KG1 (cell line): Measurements from ENCODE around the gene ANKRD29.
"Not testable (repeated sequence)": the region's sequence is repeated elsewhere in the genome, so short reads cannot be mapped to it uniquely, and the experiment has no call there.

Experiments
- DNase-seq: peaks from one replicate; lab custom pipeline; 2025; lab: John Stamatoyannopoulos, UW

Gene ANKRD29

DNA sequence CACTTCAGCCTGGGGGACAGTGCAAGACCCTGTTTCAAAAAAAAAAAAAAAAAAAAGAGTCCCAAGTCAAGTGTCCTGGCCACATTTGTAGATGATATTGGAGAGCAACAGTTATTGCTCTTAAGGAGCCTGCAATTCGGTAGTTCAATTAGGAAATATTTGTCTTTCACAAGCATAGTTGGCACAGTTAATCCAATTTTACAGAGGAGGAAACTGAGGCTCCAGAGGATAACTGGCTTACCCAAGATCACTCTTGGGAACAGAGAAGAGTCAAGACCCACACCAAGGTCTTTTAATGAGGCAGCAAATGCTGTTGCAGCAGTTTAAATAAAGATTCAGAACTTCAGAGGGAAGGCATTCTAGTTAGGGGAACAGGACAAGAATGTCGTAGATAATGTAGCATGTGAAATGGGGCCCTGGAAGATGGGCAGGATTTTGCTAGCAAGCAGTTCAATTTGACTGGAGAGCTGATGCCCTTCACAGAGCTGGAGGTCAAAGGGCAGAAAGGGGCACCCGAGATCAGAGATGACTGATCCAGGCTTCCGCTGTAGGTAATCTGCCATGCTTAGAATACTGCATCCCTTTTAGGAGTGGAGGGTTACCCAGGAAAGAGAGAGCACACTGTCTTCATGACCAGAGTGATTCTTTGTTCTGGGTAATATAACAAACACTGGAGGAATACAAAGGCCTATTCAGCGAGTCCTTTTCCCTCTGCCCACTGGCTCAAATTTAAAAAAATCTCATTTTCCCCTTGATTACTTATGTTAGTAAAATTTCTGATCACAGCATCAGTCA lies 79.4 kb downstream of the ANKRD29 start:
- no peak for DNase-seq

DNA sequence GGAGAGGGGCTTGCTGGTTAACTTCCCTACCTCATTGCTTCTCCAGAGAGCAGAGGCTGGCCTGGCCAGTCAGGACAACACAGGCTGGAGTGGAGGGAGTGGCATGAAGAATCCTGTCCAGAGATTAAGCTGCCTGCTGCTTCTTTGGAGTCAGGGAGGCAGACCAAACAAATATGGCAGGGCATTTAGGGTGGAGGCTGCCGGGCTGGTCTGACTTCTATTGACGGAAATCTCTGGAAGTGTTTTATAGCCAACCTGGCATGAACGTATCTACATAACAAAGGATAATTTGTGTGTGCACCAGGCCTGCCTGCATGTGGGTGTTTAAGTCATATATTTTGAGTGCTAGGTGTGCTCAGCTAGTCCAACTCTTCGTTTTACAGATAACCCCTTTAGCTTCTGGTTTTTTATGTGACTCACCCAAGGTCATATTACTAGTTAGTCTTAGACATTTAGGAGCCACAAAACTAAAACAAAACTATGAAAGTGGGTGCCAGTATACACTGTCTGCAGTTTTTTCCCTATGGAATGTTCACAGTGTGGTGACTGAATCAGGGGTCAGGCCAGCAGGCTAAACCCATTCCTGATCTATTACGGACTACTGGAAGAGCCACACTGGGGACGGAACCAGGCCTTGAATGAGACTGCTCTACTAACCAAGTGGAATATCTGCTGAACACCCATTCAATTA lies 81.9 kb downstream of the ANKRD29 start:
- no peak for DNase-seq

DNA sequence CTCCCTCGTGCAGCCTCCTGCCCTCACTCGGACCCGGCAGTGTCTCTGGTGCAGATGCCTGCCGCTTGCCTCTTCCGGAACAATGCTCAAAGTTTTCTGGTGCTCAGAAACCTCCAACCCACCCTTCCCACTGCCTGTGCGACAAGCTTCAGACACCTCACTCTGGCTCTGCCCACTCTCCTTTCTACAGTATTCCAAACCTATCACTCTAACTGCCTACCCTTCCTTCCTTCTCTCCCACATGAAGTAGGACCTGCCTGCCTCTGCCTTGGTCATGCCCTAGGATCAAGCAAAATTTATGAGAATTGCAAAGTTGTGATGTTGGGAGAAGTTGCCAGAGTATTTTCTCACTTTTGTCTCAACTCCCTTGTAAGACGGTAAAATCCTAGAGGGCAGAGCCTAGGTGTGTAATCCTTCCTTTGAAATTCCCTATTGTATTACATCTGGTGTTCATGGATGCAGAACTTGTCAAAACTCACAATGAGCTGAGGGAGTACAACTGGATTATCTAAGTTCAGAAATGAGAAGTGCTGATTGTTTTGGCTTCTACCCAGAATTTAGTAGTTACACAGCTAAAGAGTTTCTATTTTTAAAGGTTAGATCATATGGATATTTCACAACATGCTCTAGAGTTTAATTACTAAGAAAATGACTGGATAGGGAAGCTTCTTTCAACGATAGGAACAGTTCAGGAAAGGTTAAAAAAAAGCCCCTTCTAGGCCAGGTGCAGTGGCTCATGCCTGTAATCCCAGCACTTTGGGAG lies 83.6 kb downstream of the ANKRD29 start:
- DNase-seq, result no peak

DNA sequence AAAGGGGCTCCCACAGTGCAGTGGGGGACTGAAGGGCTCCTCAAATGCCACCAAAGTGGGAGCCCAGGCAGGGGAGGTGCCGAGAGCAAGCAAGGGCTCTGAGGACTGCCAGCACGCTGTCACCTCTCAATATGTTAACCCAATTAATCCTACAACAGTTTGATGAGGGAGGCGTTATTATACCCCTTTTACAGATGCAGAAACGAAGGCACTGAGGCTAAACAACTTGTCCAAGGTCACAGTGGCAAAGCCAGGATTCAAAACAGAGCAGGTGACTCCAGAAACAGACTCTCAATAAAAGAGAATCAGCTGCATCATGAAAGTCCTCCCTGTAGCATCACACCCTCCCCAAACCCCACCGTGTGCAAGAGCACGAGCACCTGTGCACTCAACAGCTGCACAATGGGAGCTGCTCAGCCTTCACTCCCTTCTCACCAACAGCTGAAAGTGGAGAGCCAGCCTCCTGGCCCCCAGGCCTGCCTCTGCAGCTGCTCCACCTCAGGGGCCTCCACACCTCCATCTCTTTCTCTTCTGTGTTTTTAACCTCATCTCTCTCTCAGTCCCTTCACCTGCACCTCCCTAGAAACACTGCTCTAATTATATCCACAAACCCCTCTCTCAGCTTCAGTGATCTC lies 84.5 kb downstream of the ANKRD29 start:
- DNase-seq, result no peak

DNA sequence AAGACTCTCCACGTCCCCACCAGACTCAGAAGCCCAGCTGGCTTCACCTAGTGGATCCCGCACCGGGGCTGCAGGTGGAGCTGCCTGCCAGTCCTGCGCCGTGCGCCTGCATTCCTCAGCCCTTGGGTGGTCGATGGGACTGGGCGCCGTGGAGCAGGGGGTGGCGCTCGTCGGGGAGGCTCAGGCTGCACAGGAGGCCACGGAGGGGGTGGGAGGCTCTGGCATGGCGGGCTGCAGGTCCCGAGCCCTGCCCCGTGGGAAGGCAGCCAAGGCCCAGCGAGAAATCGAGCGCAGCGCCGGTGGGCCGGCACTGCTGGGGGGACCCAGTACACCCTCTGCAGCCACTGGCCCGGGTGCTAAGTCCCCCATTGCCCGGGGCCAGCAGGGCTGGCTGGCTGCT lies 85.2 kb downstream of the ANKRD29 start:
- DNase-seq, result not testable (repeated sequence)

DNA sequence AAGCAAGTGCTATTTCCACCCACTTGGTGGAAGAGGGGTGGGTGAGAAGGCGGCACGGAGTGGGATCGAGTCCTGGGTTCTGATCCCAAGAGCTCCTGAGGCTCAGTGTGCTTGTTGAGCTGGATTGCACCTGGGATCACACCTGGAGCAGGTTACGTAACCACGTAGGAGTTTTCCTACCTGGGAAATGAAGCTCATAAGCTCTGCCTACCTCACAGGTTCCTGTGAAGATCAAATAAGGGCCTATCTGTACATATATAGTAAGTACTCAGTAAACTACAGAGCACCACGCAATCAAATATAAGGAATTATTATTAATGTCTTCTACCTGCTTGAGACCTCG lies 87.4 kb downstream of the ANKRD29 start:
- DNase-seq, result no peak

DNA sequence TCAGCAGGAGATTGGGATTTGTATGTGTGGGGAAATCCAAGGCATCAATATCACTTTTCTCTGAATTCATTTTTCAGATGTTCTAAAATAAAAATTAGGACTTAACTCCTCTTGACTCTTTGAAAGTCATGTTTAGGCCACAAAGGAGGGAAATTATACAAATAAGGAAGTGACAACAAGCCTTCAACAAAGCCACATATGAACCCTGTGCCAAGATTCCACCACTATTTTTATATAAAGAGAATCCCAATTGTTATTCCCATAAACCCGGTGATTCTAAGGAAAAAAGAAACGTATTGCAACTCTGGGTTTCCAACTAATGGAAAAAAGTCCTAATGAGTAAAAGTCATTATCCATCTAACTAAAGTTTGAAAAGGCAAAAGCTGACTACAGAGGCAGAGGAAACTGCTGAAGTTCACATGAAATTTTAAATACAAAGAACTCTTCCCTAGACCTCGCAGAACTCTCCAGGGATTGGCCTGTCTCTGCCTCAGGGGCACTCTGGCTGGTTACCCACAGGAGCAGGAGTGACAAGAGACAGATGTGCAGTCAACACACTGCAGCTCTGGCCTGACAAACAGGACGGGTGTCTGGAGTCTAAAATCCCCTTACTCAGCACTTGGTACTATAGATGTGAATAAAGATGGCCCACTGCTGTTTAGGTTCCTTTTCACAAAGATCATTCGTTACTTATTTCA lies 88.0 kb downstream of the ANKRD29 start:
- DNase-seq, result no peak

DNA sequence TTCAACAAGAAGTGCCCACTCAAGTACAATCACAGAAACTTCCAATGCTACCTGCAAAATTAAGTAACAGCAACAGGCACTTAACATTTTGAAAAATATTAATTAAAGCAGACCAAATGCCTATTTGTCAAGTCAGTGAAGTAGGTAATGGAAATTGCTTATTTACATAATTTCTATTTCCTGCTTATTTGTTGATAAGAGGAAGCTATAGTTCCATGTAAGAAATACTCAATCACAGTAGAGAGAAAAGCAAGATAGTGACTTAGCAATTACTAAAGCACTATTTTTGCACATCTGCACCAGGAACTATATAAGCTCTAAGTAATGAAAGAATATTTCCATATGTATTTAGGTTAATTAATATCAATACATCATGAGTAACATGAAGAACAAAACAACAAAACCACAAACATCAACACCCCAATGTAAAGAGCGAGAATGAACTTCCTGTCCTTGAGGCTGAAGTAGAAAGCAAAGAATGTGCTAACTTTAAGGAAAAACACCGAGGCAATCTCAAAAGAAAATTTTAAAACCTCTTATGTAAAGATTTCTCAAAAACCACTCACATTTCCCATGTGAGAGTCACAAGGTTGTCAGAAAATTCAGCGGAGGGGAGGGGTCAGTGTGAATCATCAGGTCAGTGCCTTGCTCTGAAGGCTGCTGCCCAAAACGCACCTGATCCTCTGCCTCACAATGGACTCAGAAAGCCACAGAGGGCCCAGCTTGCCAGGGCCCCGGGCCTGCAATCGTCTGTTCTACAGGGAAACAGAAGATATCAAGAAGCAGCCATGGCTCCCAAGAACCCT lies 88.9 kb downstream of the ANKRD29 start:
- no peak for DNase-seq

DNA sequence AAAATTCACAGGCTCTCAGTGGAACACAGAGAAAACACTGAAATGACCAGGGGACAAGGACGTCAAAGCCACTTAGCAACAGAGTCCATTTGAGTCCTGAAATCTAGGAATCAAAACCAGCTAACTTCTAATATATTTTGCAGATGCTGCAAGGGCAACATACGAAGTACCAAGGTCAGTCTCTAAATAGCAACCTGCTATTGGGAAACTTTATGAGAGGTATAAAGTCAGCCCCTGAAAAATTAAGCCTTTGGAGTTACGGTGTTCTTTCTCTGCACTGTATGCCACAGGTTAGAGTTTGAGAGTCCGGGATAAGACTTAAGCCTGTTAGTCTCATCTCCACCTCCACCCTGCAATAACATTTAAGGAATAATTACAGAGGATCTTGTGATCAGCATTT lies 89.7 kb downstream of the ANKRD29 start:
- no peak for DNase-seq

DNA sequence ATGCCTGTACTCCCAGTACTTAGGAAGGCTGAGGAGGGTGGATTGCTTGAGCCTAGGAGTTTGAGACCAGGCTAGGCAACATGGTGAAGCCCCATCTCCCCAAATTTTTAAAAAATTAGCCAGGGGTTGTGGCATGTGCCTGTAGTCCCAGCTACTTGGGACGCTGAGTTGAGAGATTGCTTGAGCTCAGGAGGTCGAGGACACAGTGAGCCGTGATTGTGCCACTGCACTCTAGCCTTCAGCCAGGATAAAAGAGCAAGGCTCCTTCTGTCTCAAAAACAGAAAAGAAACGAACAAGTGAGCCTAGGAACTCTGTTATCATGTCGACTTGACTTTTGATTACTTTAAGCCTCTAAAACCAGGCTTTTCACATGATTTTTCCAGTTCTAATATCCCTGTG lies 90.1 kb downstream of the ANKRD29 start:
- DNase-seq, result no peak

DNA sequence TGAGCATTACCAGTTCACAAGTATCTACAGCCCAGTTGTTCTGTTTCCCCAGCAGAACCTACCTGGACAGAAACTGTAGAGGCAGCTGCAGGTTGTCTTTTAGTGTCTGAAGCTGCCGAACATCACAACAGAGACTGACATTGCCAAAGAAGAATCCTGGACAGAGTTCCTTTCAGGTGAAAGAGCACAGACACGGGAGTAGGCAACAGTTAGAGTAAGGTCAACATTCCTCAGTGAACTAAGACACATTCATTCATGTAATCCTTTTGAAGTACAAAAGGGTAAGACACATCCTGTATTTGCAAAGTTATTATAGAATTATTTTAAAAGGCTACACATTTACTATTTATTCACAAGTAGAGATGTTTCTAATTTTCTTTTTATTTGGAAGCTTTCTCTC lies 90.7 kb downstream of the ANKRD29 start:
- no peak for DNase-seq

DNA sequence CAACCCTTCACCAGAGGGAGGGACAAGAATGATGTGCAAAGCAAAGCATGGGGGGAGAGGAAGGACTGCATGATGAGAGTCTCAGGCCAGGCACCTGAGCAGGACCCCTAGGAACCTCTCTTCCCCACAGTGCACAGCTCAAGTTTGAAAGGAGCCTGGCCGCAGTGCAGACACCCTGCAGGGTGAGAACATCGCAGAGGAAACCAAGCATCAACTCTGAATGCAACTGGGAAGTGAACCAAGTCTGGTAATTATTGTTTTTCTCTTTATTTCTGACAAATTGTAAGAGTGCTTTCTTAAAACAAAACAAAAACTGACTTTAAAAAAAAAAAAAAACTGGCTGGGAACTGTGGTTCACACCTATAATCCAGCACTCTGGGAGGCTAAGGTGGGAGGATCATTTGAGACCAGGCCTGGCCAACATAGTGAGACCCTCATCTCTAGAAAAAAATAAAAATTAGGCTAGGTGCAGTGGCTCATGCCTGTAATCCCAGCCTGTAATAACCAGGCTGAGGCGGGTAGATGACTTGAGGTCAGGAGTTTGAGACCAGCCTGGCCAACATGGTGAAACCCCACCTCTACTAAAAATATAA lies 91.7 kb downstream of the ANKRD29 start:
- DNase-seq, result no peak

DNA sequence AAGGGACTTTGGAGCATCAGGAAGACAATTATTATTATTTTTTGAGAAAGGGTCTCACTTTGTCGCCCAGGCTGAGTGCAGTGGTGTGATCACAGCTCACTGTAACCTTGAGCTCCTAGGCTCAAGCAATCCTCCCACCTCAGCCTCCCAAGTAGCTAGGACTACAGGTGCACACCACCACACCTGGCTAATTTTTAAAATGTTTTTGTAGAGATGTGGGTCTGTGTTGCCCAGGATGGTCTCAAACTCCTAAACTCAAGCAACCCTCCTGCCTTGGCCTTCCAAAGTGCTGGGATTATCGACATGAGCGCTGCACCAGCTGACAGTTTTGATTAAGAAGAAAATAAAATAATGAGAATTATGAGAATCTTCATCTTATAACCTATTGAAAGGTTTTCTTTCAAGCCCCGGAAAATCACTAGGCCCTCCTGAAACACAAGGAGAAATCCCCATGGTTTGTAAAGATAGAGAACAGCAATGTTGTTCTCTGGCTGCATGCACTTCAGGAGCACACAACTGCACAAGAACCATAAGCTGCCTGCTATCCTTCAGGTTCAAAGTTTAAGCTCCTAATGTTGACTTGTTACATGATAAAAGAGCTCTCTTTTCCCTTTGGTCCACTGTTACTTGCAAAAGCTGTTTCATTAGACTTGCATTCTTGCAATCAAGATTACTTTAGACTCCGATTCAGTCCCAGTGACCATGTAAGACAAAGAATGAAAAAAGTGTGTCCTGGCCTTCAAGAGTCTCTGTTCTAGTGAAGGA lies 93.2 kb downstream of the ANKRD29 start:
- DNase-seq, result no peak

DNA sequence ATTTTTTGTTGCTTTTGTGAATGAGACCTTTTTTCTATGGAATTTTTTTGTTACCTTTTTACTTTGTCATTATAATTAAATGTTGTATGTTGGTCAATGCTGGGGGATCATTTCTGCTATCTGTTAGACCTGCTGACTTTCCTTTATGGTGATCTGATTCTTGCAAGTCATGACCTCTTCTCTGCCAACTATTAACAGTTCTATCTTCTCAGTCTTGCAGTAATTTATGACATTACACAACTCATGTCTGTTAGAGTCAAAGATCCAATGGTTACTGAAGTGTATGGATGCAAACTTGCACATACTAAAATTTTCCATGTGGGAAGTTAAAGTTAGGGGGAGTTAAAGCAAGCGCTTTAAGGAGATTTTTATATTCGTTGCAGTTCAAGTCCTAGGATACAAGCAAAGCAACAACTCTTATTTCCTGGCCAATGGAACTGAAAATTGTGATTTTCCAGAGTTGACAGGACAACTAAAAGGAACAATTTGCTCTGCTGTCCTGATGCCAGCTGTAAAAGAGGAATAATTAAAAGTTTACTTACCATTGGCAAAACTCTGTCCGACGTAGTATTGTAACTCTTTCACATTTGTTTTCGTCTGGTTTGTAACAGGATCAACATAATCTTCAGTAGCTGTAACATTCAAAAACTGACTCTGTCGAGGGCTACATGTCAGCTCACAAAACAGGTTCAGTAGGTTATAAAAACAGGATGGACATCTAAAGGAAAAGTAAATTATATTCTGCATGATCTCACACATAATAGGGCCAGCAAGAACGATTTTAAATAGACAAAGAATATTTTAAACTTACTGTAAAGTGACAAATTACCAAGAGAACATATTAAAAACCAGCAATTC lies 94.2 kb downstream of the ANKRD29 start:
- DNase-seq, result no peak

DNA sequence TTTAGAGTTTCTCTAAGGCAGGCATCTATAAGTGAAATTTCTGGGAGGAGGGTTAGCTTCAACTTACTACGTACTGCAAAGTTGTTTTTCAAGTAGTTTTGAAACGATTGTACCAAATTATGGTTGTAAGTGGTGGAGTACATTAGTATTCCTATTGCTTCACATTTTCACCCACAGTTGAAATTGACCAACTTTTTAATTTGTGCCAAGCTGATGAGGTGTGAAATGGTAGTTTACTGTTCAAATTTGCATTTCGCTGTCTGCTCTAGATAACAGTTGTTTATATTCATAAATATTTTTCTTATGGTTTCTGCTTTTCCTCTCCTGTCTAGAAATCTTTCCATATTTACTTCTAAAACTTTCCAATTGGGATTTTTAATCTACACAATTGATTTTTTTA lies 95.0 kb downstream of the ANKRD29 start:
- DNase-seq, result no peak

DNA sequence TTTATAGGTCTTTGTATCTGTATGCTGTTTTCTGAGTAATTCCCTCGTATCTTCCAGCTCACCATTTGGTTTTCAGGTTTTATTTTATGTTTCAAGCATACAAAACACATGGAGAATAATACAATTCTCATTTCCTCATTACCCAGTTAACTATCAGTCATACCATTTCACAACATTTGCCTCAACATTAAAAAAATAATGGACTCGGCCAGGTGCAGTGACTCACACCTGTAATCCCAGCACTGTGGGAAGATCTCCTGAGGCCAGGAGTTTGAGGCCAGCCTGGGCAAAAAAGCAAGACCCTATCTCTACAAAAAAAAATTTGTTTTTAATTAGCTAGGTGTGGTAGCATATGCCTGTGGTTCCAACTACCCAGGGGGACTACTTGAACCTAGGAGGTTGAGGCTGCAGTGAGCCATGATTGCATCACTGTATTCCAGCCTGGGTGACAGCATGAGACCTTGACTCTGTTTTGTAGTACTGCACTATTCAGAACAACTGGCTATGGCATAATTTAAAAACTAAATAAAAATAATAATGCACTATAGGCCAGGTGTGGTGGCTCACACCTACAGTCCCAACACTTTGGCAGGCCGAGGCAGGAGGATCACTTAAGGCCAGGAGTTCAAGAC lies 96.7 kb downstream of the ANKRD29 start:
- no peak for DNase-seq

DNA sequence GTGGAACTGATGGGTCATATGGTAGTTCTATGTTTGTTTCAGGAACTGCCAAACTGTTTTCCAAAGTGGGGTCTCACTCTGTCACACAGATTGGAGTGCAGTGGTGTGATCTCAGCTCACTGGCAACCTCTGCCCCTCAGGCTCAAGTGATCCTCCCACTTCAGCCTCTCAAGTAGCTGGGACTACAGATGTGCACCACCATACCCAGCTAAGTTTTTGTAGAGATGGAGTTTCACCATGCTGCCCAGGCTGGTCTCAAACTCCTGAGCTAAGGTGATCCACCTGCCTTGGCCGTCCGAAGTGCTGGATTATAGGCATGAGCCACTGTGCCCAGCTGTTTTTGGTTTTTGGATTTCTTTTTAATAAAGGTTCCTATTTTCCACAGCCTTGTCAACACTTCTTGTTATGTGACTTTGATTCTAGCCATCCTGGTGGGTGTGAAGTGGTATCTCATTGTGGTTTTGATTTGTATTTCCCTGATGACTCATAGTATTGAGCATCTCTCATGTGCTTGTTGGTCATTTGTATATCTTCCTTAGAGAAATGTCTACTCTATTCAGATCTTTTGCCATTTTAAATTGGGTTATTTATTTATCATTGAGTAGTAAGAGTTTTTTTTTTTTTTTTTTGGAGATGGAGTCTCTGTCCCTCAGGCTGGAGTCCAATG lies 99.2 kb downstream of the ANKRD29 start:
- no peak for DNase-seq

DNA sequence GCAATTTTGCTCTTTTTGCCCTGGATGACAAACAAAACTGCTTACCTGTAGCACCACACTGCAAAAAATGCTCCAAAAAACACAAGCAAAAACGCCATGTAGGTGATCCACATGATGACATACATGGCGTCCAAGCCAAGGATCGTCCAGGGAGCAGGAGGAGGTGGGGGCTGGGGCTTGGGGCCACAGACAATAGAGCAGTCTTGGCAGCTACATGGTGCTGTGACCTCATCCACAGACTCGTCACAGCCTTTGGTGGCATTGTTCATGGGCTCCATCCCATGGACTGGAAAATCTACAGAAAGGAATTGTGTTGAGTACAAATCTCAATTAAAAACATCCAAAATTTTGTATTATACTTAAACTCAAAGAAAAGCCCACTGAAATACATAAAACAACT lies 102.5 kb downstream of the ANKRD29 start:
- DNase-seq, result no peak
